Astrocyte (in vitro differentiated cells and primary cell): Measurements from ENCODE around the gene LRRC4C.

Experiments
- EZH2 ChIP-seq: IDR thresholded peaks from 2 replicates; pipeline ENCODE4 v1.6.1; 2012; ENCODE audit warnings: mild to moderate bottlenecking, low read length, inconsistent platforms; ENCODE audit not compliant: insufficient read depth
- TF ChIP-seq, protein P1 (sequence below): IDR thresholded peaks from 2 replicates; pipeline ENCODE4 v1.5.1; 2011; ENCODE audit warnings: low read depth, mild to moderate bottlenecking, inconsistent platforms, low read length, moderate library complexity; ENCODE audit not compliant: insufficient read depth

DNA sequence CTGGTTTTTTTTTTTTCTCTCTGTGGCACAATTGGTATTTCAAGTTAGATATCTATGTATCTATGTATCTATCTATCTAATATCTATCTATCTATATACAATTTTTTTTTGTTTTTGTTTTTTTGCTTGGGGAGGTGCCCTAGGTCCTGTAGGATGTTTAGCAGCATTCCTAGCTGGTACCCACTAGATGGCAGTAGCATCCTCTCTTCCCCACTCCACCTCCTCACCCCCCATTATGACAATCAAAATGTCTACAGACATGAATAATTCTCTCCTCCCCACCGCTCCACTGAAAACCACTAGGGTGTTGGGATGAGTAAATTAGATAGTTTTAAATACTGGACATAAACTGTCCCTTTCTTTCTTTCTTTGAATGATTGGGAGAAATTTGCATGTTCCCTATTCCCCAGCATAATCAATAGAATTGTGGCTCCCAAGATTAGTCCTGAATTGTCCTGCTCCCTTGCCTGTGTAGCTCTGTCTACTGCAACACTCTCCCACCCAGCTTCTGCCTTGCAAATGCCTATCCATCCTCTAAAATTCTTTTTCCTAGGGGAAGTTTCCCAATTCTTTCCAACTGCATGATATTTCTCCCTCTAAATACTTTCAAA lies 1152.4 kb downstream of the LRRC4C start:
- TF ChIP-seq, protein P1, sequence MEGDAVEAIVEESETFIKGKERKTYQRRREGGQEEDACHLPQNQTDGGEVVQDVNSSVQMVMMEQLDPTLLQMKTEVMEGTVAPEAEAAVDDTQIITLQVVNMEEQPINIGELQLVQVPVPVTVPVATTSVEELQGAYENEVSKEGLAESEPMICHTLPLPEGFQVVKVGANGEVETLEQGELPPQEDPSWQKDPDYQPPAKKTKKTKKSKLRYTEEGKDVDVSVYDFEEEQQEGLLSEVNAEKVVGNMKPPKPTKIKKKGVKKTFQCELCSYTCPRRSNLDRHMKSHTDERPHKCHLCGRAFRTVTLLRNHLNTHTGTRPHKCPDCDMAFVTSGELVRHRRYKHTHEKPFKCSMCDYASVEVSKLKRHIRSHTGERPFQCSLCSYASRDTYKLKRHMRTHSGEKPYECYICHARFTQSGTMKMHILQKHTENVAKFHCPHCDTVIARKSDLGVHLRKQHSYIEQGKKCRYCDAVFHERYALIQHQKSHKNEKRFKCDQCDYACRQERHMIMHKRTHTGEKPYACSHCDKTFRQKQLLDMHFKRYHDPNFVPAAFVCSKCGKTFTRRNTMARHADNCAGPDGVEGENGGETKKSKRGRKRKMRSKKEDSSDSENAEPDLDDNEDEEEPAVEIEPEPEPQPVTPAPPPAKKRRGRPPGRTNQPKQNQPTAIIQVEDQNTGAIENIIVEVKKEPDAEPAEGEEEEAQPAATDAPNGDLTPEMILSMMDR = peak; percentile 72
- TF ChIP-seq EZH2 = no peak
